A673 (cell line): ENCODE measurements around the gene LAMTOR3. TPM values are rescaled to one million over a fixed set of nuclear protein-coding genes. Genes with fewer than 3 reads are reported as not detected.

ENCODE experiments used
- BruUV-seq: library from RNA; stranded (reverse); fragments of 400-500 nt; replicated peaks from 2 replicates; lab custom pipeline; 2021; lab: Mats Ljungman, UMichigan
- CTCF ChIA-PET: fragments of 300-600 bp; sonication (Branson Sonifier 250); formaldehyde crosslinking; loops from one replicate; lab custom pipeline; 2022; ENCODE audit warnings: antibody characterized with exemption; lab: Charles Lee
- POLR2A ChIA-PET: fragments of 300-600 bp; sonication (Branson Sonifier 250); formaldehyde crosslinking; loops from one replicate; lab custom pipeline; 2022; ENCODE audit warnings: antibody characterized with exemption; ENCODE audit not compliant: low non-redundant PET; lab: Charles Lee
- DNase-seq: peaks from one replicate; pipeline ENCODE4 v3.0.0-alpha.2; 2015; ENCODE audit warnings: low spot score
- H3K27ac ChIP-seq: fragments of 200-600 bp; sonication (generic); 2 replicates; pipeline ENCODE4 v1.5.1; 2016; ENCODE audit warnings: mixed run types, low read depth, mild to moderate bottlenecking, mixed read lengths, antibody characterized with exemption, low read length; ENCODE audit not compliant: poor library complexity, severe bottlenecking
- H3K27me3 ChIP-seq: fragments of 200-600 bp; sonication (generic); replicated peaks from 2 replicates; pipeline ENCODE4 v1.6.1; 2017; ENCODE audit warnings: mixed run types, low read depth, mild to moderate bottlenecking, mixed read lengths, antibody characterized with exemption, low read length; ENCODE audit not compliant: insufficient read depth, poor library complexity
- H3K36me3 ChIP-seq: fragments of 200-600 bp; sonication (generic); 2 replicates; pipeline ENCODE4 v1.6.1; 2016; ENCODE audit warnings: mixed run types, mild to moderate bottlenecking, mixed read lengths, antibody characterized with exemption, low read length; ENCODE audit not compliant: insufficient read depth, poor library complexity, severe bottlenecking
- H3K4me1 ChIP-seq: fragments of 200-600 bp; sonication (generic); 2 replicates; pipeline ENCODE4 v1.6.1; 2017; ENCODE audit warnings: mixed run types, mild to moderate bottlenecking, mixed read lengths, antibody characterized with exemption, low read length; ENCODE audit not compliant: insufficient read depth, poor library complexity, severe bottlenecking
- H3K4me3 ChIP-seq: fragments of 200-600 bp; sonication (generic); 2 replicates; pipeline ENCODE4 v1.5.1; 2016; ENCODE audit warnings: low read depth, mixed run types, mild to moderate bottlenecking, mixed read lengths, low read length; ENCODE audit not compliant: poor library complexity, severe bottlenecking
- H3K9me3 ChIP-seq: fragments of 200-600 bp; sonication (generic); 2 replicates; pipeline ENCODE4 v1.6.1; 2016; ENCODE audit warnings: mixed run types, low read depth, mild to moderate bottlenecking, mixed read lengths, antibody characterized with exemption, low read length; ENCODE audit not compliant: poor library complexity, severe bottlenecking
- EZH2 ChIP-seq: fragments of 200-600 bp; sonication (generic); IDR thresholded peaks from 2 replicates; pipeline ENCODE4 v1.6.1; 2017; ENCODE audit warnings: borderline replicate concordance, low read depth, mild to moderate bottlenecking, mixed read lengths, antibody characterized with exemption, low read length; ENCODE audit not compliant: poor library complexity, severe bottlenecking
- intact Hi-C: fragments of 100-400 bp; cut with micrococcal nuclease; formaldehyde crosslinking; loops from one replicate; pipeline ENCODE4 v1.10.0; 2022; ENCODE audit not compliant: unreplicated experiment
- total RNA-seq: library from RNA; stranded (reverse); gene quantifications from 2 replicates; pipeline ENCODE4 v1.2.3, GENCODE V29; 2021
- TF ChIP-seq, protein P1 (sequence below): fragments of 300-800, 200-600 bp; sonication (generic); conservative IDR thresholded peaks from 2 replicates; pipeline ENCODE4 v1.5.1; 2017; ENCODE audit warnings: low read depth, mild to moderate bottlenecking, antibody characterized with exemption, low read length, moderate library complexity, mixed read lengths

The LAMTOR3 gene
- total RNA-seq, 1 experiment from 2014 or later = 31.6 TPM

DNA sequence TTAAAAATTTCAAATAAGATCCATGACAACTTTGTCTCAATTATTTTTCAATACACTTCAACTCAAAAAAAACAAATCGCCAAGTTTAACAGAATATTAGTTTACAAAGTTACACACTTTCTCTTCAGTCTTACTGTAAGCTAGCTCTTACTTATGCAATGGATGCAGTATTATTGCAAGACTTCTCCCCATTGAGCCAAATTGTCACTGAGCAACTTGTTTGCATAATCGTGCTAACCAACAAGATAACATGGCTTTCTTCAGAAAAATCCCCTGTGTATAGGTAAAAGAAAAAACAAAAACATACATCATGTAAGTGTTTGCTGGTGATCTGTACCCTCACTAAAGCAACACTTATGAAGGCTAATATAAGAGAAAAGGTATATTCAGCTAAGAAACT lies 33.3 kb upstream of the LAMTOR3 start:
- intact Hi-C loops = no loop called here
- ChIA-PET CTCF (no interaction called here), POLR2A (no interaction called here)
- TF ChIP-seq, protein P1, sequence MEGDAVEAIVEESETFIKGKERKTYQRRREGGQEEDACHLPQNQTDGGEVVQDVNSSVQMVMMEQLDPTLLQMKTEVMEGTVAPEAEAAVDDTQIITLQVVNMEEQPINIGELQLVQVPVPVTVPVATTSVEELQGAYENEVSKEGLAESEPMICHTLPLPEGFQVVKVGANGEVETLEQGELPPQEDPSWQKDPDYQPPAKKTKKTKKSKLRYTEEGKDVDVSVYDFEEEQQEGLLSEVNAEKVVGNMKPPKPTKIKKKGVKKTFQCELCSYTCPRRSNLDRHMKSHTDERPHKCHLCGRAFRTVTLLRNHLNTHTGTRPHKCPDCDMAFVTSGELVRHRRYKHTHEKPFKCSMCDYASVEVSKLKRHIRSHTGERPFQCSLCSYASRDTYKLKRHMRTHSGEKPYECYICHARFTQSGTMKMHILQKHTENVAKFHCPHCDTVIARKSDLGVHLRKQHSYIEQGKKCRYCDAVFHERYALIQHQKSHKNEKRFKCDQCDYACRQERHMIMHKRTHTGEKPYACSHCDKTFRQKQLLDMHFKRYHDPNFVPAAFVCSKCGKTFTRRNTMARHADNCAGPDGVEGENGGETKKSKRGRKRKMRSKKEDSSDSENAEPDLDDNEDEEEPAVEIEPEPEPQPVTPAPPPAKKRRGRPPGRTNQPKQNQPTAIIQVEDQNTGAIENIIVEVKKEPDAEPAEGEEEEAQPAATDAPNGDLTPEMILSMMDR = no peak
- TF ChIP-seq EZH2 = no peak
- Histone ChIP-seq H3K27ac (no peak overlapping the region), H3K4me3 (no peak overlapping the region), H3K27me3 (no peaks in the 10 kb centered on the region), H3K36me3 (peaks cover 6% of the 10 kb centered on the region), H3K4me1 (no peaks in the 10 kb centered on the region), H3K9me3 (no peaks in the 10 kb centered on the region)
- no TSS peak for BruUV-seq
- no peak for DNase-seq

DNA sequence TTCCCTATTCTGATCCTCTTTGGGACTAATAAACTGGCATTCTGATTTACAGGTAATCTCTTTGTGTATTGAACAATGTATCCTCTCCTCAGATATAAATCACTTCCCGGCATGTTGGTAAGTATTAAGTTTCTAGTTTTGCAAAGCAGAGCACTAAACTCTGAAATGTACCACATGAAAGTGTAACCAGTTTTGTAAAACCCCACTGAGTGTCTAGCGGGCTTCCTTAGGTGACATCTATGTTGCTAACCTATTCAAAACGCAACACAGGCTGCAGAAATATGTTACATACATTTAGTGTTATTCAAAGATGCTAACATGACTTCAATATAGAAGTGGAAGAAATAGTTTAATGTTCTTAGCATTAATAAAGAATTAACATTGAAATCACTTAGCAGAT lies 26.9 kb upstream of the LAMTOR3 start:
- ChIA-PET CTCF (no interaction called here), POLR2A (no interaction called here)
- Histone ChIP-seq H3K4me3 (no peak overlapping the region), H3K4me1 (no peaks in the 10 kb centered on the region), H3K36me3 (peaks cover 9% of the 10 kb centered on the region), H3K27me3 (no peaks in the 10 kb centered on the region), H3K9me3 (no peaks in the 10 kb centered on the region), H3K27ac (no peak overlapping the region)
- TF ChIP-seq, protein P1 = no peak
- TF ChIP-seq EZH2 = no peak
- BruUV-seq = no TSS peak
- DNase-seq = no peak
- intact Hi-C loops = no loop called here

GRCh38 chr4:99918656-99919055 lies 24.4 kb upstream of the LAMTOR3 start:
- BruUV-seq = no TSS peak
- H3K36me3 ChIP-seq = peaks cover 9% of the 10 kb centered on the region

More at GRCh38 chr4:99918656-99919055, 24.4 kb upstream of the LAMTOR3 start:
- DNase-seq = no peak
- intact Hi-C loops = no loop called here
- Histone ChIP-seq H3K4me3 (no peak overlapping the region), H3K9me3 (no peaks in the 10 kb centered on the region), H3K27ac (no peak overlapping the region), H3K4me1 (no peaks in the 10 kb centered on the region), H3K27me3 (no peaks in the 10 kb centered on the region)
- TF ChIP-seq EZH2 = no peak
- TF ChIP-seq, protein P1 = no peak
- CTCF ChIA-PET = no interaction called here
- POLR2A ChIA-PET = no interaction called here
